Activated T-cell treated with anti-CD3 and anti-CD28 coated beads, Interleukin-2, amount 50 U/mL, for 24 hours (primary cell): ENCODE data around the gene KLF12.

Experiments used
- DNase-seq: peaks from one replicate; pipeline ENCODE4 v3.0.0-alpha.2; 2020
- H3K27ac Mint-ChIP-seq: 2 replicates; pipeline ENCODE4 v1.8.0; 2020; ENCODE audit warnings: mild to moderate bottlenecking, mixed read lengths
- H3K27me3 Mint-ChIP-seq: 2 replicates; pipeline ENCODE4 v1.8.0; 2020; ENCODE audit warnings: mixed read lengths
- H3K36me3 Mint-ChIP-seq: 2 replicates; pipeline ENCODE4 v1.8.0; 2020; ENCODE audit warnings: low read depth, mixed read lengths
- H3K4me1 Mint-ChIP-seq: 2 replicates; pipeline ENCODE4 v1.8.0; 2020; ENCODE audit warnings: low read depth, mixed read lengths
- H3K4me3 Mint-ChIP-seq: 2 replicates; pipeline ENCODE4 v1.8.0; 2020; ENCODE audit warnings: mild to moderate bottlenecking, moderate library complexity, mixed read lengths
- H3K9me3 Mint-ChIP-seq: 2 replicates; pipeline ENCODE4 v1.8.0; 2020; ENCODE audit warnings: mixed read lengths

Gene KLF12

DNA sequence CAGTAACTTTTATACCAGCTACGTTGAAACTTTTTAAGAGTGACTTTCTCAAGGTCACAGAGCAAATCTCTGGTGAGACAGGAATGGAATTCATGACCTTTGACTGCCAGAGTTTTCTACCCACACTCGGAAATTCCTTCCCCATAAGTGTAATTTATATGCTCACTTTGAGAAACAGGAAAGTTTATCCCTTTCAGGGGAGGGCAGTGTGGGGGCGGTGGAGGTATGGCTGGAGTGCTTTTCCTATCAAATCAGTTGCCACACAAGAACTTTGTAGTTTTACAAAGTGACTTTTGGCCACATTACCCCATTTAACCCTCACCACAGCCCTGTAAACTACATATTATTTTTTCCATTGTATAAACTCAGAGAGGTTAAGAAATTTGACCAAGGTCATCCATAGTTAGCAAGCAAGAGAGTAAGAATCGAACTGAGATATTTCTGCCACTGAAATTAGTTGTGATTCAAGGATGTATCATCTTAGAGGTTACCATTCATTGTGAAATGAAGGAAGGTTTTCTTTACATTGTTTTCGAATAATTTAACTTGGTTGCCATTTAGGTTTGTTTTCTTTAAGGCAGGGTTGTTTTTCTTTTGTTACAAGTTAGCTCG is 5.9 kb downstream of the KLF12 start:
- Mint-ChIP-seq H3K27ac (peak overlapping the region; percentile 93), H3K4me3 (peak overlapping the region; percentile 63), H3K4me1 (peaks cover 83% of the 10 kb centered on the region), H3K36me3 (peaks cover 11% of the 10 kb centered on the region), H3K27me3 (no peaks in the 10 kb centered on the region), H3K9me3 (no peaks in the 10 kb centered on the region)
- DNase-seq = no peak

GRCh38 chr13:74118328-74118727 is 15.9 kb downstream of the KLF12 start:
- Mint-ChIP-seq H3K27me3 (no peaks in the 10 kb centered on the region), H3K4me1 (peaks cover 76% of the 10 kb centered on the region), H3K27ac (no peak overlapping the region), H3K9me3 (peaks cover 17% of the 10 kb centered on the region), H3K4me3 (no peak overlapping the region), H3K36me3 (peaks cover 50% of the 10 kb centered on the region)
- no peak for DNase-seq

DNA sequence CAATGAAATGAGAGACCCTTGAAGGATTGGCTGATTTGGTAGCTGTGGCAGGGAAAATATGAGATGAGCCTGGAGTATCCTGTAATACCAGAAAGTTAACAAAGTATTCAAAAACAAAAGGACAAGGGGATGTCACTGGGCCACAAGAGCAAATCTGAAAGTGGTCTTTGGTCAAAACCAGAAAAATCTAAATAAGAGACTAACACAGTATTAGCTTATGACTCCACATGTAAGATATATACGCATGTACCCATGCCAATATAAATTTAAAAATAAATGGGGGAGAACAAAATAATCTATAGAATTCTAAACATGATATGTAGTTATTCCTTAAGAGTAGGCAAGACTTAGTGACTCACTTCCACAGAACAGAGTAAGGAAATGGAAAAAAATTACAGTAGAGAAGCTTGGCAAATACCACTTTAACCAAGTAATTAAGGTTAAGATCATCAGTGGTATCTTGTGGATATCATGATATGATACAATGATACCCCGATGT is 16.9 kb downstream of the KLF12 start:
- Mint-ChIP-seq H3K4me3 (peak overlapping the region; percentile 23), H3K27ac (peak overlapping the region; percentile 75), H3K36me3 (peaks cover 50% of the 10 kb centered on the region), H3K9me3 (peaks cover 17% of the 10 kb centered on the region), H3K27me3 (no peaks in the 10 kb centered on the region), H3K4me1 (peaks cover 78% of the 10 kb centered on the region)
- DNase-seq = no peak

DNA sequence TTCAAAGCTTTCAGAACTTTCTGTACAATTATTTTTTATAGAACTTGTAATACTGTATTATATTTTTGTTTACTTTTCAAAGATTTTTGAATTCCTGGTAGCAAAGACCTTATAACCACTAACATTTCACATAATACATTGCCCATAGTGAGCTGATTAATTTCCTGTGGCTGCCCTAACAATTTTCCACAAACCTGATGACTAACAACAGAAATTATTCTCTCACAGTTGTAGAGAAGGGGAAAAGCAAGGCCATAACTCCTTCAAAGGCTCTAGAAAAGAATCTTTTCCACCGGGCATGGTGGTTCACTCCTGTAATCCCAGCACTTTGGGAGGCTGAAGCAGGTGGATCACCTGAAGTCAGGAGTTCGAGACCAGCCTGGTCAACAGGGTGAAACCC is 19.1 kb downstream of the KLF12 start:
- Mint-ChIP-seq H3K27me3 (no peaks in the 10 kb centered on the region), H3K9me3 (peaks cover 17% of the 10 kb centered on the region), H3K4me3 (peak overlapping the region; percentile 41), H3K36me3 (peaks cover 46% of the 10 kb centered on the region), H3K27ac (peak overlapping the region; percentile 88), H3K4me1 (peaks cover 82% of the 10 kb centered on the region)
- DNase-seq = no peak

GRCh38 chr13:74114641-74115040 is 19.6 kb downstream of the KLF12 start:
- H3K27ac Mint-ChIP-seq = peak overlapping the region; percentile 88
- H3K4me3 Mint-ChIP-seq = peak overlapping the region; percentile 4
- H3K9me3 Mint-ChIP-seq = peaks cover 16% of the 10 kb centered on the region
- no peaks in the 10 kb centered on the region for H3K27me3 Mint-ChIP-seq
- H3K36me3 Mint-ChIP-seq = peaks cover 43% of the 10 kb centered on the region
- no peak for DNase-seq
- H3K4me1 Mint-ChIP-seq = peaks cover 86% of the 10 kb centered on the region

- no peak for DNase-seq
- H3K27ac Mint-ChIP-seq = peak overlapping the region; percentile 54
- H3K36me3 Mint-ChIP-seq = peaks cover 38% of the 10 kb centered on the region
- peaks cover 12% of the 10 kb centered on the region for H3K9me3 Mint-ChIP-seq
- H3K27me3 Mint-ChIP-seq = no peaks in the 10 kb centered on the region
- peaks cover 85% of the 10 kb centered on the region for H3K4me1 Mint-ChIP-seq
- no peak overlapping the region for H3K4me3 Mint-ChIP-seq
Observed at GRCh38 chr13:74114202-74114601, 20.0 kb downstream of the KLF12 start.

- Mint-ChIP-seq H3K9me3 (peaks cover 2% of the 10 kb centered on the region), H3K27ac (no peak overlapping the region), H3K36me3 (peaks cover 24% of the 10 kb centered on the region), H3K27me3 (no peaks in the 10 kb centered on the region), H3K4me3 (no peak overlapping the region), H3K4me1 (peaks cover 80% of the 10 kb centered on the region)
- DNase-seq = no peak
Observed at GRCh38 chr13:74111901-74112824, 22.0 kb downstream of the KLF12 start.

DNA sequence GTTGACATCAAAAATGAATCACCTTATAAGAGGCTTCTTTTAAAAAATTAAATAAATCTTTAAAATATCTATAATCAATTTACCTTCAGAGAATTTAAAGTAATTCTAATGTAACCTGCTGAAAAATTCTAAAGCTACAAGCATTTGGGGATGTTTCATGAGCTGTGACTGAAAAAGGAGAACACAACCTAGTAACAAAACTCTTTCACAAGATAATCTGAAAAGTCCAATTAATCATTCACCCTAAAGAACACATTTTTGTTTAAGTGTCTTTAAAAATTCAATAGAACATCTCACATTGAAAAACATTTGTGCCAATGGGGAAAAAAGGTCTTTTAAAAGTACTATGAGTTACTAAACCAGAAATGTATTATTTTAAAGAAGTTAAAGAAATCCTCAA is 22.8 kb downstream of the KLF12 start:
- peaks cover 22% of the 10 kb centered on the region for H3K36me3 Mint-ChIP-seq
- no peak overlapping the region for H3K4me3 Mint-ChIP-seq
- H3K4me1 Mint-ChIP-seq = peaks cover 78% of the 10 kb centered on the region
- no peaks in the 10 kb centered on the region for H3K9me3 Mint-ChIP-seq
- no peaks in the 10 kb centered on the region for H3K27me3 Mint-ChIP-seq
- DNase-seq = no peak
- no peak overlapping the region for H3K27ac Mint-ChIP-seq

DNA sequence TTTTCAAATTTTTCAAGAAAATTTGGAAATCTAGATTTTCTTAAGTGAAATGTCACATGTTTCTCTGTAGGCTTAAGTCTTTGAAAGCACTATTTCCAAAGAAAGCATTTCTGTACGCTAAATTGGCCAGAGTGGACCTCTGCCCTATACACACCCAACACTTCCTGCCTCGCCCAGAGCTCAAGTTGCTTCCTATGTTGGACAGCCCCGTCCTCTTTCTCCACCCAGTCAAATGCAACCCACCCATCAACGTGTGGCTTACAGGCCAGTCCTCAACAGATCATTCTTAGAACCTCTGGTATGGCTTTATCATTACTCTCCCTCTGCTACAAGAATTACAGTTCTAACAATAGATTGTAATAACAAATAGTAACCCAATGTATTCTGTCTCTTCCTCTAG is 24.2 kb downstream of the KLF12 start:
- Mint-ChIP-seq H3K27ac (no peak overlapping the region), H3K4me3 (no peak overlapping the region), H3K27me3 (no peaks in the 10 kb centered on the region), H3K9me3 (no peaks in the 10 kb centered on the region), H3K4me1 (peaks cover 75% of the 10 kb centered on the region), H3K36me3 (peaks cover 18% of the 10 kb centered on the region)
- DNase-seq = no peak

DNA sequence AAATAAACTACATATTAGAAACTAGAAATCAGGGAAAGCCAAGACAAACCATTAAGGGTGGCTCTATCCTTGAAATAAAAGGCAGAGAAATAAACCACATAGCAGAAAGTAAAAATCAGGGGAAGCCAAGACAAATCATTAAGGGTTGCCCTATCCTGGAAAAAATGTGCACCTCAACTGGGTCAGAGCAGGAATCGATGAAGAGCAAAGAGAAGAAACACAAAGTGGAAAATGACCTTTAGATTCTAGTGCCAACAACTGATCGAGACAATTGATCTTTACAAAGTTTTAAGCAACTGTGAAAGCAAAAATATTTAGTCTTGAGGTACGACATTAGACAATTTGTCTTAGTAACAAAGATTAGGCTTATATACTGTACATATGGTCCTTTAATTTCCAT is 26.6 kb downstream of the KLF12 start:
- DNase-seq = no peak
- peaks cover 12% of the 10 kb centered on the region for H3K36me3 Mint-ChIP-seq
- H3K4me3 Mint-ChIP-seq = no peak overlapping the region
- H3K27ac Mint-ChIP-seq = no peak overlapping the region
- peaks cover 73% of the 10 kb centered on the region for H3K4me1 Mint-ChIP-seq
- no peaks in the 10 kb centered on the region for H3K27me3 Mint-ChIP-seq
- no peaks in the 10 kb centered on the region for H3K9me3 Mint-ChIP-seq

DNA sequence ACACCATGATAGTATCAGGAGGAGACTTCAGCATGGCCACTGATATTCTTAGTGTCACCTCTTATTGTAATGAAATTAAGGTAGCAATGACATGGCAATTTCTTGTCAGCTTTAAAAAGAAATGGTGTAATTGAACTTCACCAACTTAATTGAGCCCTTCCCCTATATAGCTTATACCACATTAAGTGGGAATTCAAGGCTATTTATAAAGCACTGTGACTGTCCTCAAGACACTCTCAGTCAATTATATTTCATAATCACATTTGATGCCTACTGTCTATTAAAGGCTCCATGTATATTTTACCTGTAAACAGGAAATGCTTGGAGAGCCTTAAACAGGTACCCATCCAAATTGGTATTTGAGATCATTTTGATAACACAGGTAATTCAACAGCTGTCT is 28.3 kb downstream of the KLF12 start:
- Mint-ChIP-seq H3K27ac (peak overlapping the region; percentile 29), H3K9me3 (peaks cover 6% of the 10 kb centered on the region), H3K4me3 (no peak overlapping the region), H3K36me3 (peaks cover 19% of the 10 kb centered on the region), H3K4me1 (peaks cover 74% of the 10 kb centered on the region), H3K27me3 (no peaks in the 10 kb centered on the region)
- no peak for DNase-seq

DNA sequence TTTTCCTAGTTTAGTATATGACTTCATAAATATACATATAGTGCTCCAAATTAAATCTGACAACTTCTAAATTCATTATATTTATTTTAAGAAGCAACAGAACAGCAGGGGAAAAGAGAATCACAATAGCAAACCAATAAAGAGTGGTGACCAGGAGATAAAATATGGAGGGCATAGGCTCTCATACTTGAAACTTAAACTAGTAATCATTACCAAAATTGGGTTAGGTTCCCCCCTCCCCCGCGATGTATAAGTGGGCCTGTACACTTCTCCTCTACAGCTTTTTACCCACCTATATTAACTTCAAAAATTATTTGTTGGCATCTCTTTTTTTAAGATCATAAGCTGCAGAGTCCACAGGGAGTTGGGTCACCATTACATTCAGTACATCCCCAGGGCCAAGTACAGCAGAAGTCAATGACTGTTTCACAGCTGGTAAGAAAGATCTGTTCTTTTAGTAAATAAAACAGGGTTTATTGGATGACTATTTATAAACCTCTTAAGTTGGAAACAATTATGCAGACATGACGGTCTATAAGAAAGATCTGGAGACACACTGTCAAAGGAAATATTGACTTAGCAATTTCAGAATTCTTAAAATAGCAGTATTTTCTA is 29.4 kb downstream of the KLF12 start:
- no peak for DNase-seq
- H3K36me3 Mint-ChIP-seq = peaks cover 18% of the 10 kb centered on the region
- H3K9me3 Mint-ChIP-seq = peaks cover 6% of the 10 kb centered on the region
- H3K4me3 Mint-ChIP-seq = no peak overlapping the region
- H3K4me1 Mint-ChIP-seq = peaks cover 73% of the 10 kb centered on the region
- H3K27ac Mint-ChIP-seq = peak overlapping the region; percentile 55
- no peaks in the 10 kb centered on the region for H3K27me3 Mint-ChIP-seq

- Mint-ChIP-seq H3K4me1 (peaks cover 77% of the 10 kb centered on the region), H3K4me3 (no peak overlapping the region), H3K36me3 (peaks cover 18% of the 10 kb centered on the region), H3K27me3 (no peaks in the 10 kb centered on the region), H3K9me3 (peaks cover 6% of the 10 kb centered on the region), H3K27ac (peak overlapping the region; percentile 55)
- no peak for DNase-seq
Observed at GRCh38 chr13:74103970-74104555, 30.1 kb downstream of the KLF12 start.

DNA sequence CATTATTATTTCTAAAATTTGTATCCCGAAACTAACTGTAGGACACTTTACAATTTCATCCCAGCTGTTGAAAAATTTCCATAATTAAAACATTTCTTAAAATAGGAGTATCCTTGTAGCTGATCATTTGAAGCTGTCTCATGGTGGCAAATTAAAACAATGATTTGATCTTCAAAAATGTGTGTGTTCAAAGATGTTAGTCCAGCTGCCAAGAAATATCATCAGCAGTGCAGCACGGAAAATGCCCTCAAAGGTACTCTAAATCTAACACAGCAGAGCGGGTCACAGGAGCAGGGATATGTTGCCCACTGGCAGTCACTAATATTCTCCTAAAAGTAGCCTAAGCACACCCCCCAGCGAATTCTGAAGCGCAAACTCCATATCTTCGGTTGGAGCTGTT is 31.0 kb downstream of the KLF12 start:
- Mint-ChIP-seq H3K27me3 (no peaks in the 10 kb centered on the region), H3K36me3 (peaks cover 18% of the 10 kb centered on the region), H3K4me3 (no peak overlapping the region), H3K4me1 (peaks cover 79% of the 10 kb centered on the region), H3K9me3 (peaks cover 6% of the 10 kb centered on the region), H3K27ac (no peak overlapping the region)
- no peak for DNase-seq
